Measurements from ENCODE around the gene ITGA11. TPM values are rescaled to one million over a fixed set of nuclear protein-coding genes. Genes with fewer than 3 reads are reported as not detected.

Gene ITGA11
- total RNA-seq, 4 donors from 2014 or later = 0.48 to 10.6 (median 2.6) TPM

DNA sequence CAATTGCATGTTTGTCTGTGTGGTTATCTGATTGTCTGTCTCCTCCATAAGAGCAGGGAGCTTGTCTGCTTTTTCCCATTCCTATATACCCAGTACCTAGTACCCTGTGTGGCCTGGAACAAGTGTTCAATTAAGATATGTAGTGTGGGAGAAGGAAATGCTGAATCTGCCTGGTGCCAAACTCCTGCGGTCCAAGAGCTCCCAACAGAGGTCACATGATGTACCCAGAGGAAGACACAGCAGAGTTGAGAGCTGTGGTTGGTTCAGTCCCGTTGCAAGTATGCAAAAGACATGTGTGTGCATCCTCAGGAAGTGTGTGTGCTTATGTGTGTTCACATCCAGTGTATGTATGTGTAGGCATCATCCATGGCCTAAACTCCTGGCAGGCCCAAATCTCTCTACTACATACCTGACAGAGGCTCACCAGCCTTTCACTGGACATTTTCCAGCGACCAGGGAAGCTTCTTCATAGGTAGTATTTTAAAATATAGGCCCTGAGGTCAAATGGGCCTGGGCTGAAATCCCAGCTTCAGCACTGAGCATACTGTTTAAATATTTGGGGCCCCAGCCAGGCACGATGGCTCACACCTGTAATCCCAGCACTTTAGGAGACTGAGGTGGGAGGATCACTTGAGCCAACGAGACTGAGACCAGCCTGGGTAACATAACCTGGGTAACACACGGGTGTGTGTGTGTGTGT lies 34.0 kb upstream of the ITGA11 start:
- DNase-seq (ENCODE audit: low spot score) (no peak), ATAC-seq (ENCODE audit: low FRiP score) (no peak)
- TF ChIP-seq, protein P1, sequence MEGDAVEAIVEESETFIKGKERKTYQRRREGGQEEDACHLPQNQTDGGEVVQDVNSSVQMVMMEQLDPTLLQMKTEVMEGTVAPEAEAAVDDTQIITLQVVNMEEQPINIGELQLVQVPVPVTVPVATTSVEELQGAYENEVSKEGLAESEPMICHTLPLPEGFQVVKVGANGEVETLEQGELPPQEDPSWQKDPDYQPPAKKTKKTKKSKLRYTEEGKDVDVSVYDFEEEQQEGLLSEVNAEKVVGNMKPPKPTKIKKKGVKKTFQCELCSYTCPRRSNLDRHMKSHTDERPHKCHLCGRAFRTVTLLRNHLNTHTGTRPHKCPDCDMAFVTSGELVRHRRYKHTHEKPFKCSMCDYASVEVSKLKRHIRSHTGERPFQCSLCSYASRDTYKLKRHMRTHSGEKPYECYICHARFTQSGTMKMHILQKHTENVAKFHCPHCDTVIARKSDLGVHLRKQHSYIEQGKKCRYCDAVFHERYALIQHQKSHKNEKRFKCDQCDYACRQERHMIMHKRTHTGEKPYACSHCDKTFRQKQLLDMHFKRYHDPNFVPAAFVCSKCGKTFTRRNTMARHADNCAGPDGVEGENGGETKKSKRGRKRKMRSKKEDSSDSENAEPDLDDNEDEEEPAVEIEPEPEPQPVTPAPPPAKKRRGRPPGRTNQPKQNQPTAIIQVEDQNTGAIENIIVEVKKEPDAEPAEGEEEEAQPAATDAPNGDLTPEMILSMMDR (IDR thresholded peaks at IDR 0.05) = no peak

DNA sequence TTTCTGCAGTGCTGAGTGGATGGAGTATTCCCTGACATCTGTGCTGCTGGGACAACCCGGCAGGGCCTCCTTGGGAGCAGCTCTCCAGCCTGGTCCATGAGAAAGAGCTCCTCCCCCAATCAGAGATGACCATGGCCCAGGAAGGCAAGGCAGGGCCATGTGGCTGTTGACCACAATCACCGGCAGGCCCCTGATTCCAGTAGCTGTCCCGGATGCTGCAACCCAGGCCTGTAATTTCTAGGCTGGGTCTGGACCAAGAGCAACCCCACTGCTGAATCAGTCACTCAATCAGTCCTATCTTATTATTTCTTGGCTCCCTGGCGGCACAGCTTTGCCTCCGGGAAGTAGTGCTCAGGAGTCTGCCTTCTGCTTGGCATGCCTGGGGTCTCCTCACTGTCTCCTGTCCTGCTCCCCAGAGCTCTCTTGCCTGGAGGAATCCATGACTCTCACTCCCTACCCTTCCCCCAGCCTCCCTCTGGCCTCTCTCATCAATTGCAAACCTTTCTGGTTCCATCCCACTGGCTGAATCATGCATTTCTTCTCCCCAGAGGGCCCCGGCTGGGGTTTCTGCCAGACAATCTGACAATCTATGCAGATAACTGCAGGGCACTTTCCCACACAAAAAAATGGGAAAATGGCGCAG lies 32.6 kb upstream of the ITGA11 start:
- DNase-seq (ENCODE audit: low spot score) (no peak), ATAC-seq (ENCODE audit: low FRiP score) (no peak)
- TF ChIP-seq, protein P1 (IDR thresholded peaks at IDR 0.05) = no peak

DNA sequence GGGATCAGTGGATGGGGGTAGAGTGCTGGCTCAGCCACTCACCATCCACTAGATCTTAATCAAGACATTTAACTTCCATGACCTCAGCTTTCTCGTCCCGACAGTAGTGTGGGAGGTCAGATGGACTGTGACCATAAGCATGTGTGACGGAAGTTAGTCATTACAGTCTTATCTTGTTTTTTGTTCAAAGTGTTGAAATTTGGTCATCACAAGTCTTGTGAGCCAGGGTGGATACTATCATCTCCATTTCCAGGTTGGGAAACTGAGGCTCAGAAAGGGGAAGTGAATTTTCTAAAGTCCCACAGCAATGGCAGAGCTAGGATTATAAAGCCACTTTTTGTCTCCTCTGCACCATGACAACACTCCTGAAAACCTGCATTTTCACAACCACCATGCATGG lies 32.0 kb upstream of the ITGA11 start:
- DNase-seq (ENCODE audit: low spot score) (no peak), ATAC-seq (ENCODE audit: low FRiP score) (no peak)
- TF ChIP-seq, protein P1 (IDR thresholded peaks at IDR 0.05) = no peak

DNA sequence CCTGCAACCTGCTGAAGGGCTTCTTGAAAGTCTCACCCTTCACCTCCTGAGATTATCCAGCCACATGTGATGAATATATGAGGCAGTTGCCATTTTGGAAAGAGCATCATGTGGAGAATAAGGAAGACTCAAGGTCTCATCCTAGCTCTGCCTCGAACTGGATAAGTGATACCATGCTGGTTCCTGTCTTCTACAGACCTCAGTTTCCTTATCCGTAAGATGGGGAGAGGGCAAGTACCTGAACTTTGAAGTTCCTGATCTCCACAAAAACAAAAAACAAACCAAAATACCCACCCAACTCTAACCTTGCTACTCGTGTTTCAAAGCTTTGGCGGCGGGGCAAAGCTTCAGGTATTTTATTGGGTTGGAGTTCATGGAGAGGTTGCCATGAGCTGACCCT lies 31.5 kb upstream of the ITGA11 start:
- DNase-seq (ENCODE audit: low spot score) (no peak), ATAC-seq (ENCODE audit: low FRiP score) (no peak)
- TF ChIP-seq, protein P1 (IDR thresholded peaks at IDR 0.05) = no peak

DNA sequence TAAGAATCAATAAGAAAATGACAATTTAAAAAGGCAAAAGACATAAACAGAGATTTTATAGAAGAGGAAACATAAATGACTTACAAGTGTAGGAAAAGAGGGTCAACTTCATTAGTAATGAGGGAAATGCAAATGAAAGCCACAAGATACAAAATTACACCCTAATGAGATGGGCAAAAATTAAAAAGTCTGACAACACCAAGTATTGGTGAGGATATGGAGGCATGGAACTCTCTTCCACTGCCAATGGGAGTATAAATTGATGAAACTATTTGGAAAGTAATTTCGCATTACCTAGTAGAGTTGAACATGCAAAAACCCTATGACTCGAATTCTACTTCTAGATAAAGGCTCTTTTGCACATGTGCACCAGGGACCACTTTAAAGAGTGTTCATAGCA lies 28.2 kb upstream of the ITGA11 start:
- no peak for ATAC-seq (ENCODE audit: low FRiP score)
- TF ChIP-seq, protein P1 (IDR thresholded peaks at IDR 0.05) = no peak

DNA sequence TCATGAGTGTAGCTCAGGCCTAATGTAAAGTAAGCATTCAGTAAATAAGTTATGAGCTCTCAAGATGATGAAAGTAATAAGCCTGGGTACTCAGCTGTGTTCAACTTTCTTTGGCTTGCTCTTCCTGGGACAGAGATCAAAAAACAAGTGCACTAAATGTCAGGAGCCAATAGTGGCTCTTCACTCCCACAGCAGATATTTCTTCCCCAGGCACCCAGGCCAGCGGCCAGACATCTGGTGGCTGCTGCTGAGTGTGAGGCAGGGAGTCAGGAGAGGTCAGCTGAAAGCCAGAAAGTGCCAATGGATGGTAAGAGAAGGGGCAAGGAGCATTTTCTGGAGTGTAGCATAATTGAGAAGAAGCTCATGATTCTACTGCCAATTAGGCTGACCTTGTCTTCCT lies 18.2 kb upstream of the ITGA11 start:
- DNase-seq (ENCODE audit: low spot score) (no peak), ATAC-seq (ENCODE audit: low FRiP score) (no peak)
- TF ChIP-seq, protein P1 (IDR thresholded peaks at IDR 0.05) = no peak

More for the DNA sequence above, 28.2 kb upstream of the ITGA11 start:
- DNase-seq (ENCODE audit: low spot score) = no peak

DNA sequence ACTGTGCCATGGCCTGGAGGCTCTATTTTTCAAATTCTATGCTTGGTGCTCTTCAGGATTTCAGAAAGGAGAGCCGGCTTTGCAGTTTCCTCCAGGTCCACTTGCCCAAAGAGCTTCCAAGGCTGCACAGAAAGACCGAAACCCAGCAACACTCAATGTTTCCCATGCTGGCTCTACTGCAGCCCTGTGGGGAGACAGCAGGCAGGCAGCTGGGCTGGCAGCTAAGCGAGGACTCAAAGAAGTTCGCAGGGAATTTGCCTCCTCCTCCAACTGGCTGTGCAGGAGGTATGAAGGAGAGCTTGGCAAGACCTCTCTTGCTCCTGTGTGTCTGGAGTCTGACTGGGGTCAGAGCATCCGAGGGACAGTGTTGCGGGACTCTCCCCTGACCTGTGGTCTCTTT lies 17.4 kb upstream of the ITGA11 start:
- no peak for ATAC-seq (ENCODE audit: low FRiP score)
- TF ChIP-seq, protein P1 (IDR thresholded peaks at IDR 0.05) = no peak

More for the DNA sequence above, 17.4 kb upstream of the ITGA11 start:
- DNase-seq (ENCODE audit: low spot score) = no peak

All from omental fat pad (tissue), 4 donors.